Dedifferentiated amniotic fluid mesenchymal stem cell (primary cell): Measurements from ENCODE around the gene ASB11.
A peak's percentile ranks its signal among the peaks of the same experiment; 100 is the strongest.

Experiments
- DNase-seq: peaks from one replicate; pipeline ENCODE4 v3.0.0-alpha.2; 2016; ENCODE audit errors: extremely low spot score

The ASB11 gene

DNA sequence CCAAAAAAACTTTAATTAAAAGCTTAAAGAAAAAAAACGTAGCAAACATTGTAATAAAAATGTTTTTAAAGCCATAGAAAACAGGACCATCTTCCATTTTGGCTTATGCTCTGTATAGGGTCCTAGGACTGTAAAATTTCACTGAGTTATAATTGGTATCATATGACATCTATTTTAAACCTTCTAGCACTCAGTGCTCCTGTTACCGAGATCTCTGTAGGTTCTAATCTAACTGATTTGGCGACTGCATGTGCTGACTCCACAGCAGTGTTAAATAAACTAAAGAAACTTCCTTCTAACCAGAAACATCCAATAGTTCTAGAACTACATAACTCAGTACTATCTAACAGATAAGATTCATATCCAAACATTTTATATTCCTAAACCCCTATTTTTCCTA lies at the start of gene ASB11:
Gene ASB11, minus strand, starts transcription at position 132 of the 400 bp plus-strand sequence. Its CDS starts 35 bp downstream, at position 97.
- no peak for DNase-seq

DNA sequence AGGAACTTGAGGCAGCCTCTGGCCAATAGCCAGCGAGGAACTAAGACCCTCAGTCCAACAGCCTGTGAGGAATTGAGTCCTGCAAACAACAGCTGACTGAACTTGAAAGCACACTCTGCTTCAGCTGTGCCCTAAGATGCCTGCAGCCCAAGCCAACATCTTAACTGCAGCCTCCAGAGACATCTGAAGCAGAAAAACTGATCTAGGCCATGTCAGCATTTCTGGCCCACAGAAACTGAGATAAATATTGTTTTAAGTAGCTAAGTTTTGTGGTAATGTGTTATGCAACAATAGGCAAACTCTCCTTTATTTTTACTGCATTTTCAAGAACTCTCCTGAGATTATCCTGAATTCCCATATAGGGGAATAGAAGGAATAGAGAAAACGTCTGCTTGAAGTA lies 44.3 kb upstream of the ASB11 start:
- DNase-seq: no peak

DNA sequence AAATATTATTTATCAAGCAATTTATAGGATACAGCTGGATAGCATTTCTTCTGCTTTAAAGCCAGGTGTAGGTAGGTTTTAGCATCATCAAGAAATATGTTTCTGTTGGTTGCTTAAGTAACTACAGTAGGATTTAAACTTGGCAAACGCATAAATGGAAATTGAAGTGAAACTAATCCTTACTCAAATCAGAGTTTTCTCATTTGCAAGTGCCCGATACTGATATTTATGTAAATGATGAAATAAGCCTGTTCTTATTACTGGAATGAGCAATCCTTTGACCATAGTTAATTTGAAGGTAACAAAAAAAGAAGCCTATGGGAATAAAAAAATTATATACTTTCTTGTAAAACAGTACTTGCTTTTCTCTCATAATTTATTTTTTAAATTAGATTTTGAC lies 43.1 kb upstream of the ASB11 start:
- no peak for DNase-seq

- DNase-seq: peak; percentile 52
Observed at GRCh38 chrX:15356444-15356843, 41.0 kb upstream of the ASB11 start.

- no peak for DNase-seq
Observed at GRCh38 chrX:15350329-15350996, 35.0 kb upstream of the ASB11 start.

DNA sequence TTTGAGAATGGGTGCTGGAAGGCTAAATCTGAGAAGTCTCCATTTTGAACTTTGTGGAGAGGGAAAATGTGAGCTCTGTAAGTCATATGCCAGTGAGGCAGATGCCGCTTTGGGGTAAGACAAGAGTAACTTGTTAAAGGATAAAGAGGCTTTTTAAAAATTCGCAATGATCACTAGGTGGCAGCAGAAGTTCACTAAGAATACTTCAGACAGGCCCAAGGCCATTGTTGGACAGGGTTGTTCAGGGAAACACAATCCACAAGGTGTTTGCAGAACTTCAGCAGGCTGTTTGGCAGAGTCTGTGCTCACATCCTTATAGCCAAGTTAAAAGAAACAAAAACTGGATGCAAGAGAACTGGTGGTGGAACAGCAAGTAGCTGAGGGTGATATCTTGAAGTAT lies 33.6 kb upstream of the ASB11 start:
- peak; percentile 77 for DNase-seq

- no peak for DNase-seq
Observed at GRCh38 chrX:15345976-15346375, 30.5 kb upstream of the ASB11 start.

GRCh38 chrX:15344106-15344505 lies 28.7 kb upstream of the ASB11 start:
- DNase-seq: no peak

DNA sequence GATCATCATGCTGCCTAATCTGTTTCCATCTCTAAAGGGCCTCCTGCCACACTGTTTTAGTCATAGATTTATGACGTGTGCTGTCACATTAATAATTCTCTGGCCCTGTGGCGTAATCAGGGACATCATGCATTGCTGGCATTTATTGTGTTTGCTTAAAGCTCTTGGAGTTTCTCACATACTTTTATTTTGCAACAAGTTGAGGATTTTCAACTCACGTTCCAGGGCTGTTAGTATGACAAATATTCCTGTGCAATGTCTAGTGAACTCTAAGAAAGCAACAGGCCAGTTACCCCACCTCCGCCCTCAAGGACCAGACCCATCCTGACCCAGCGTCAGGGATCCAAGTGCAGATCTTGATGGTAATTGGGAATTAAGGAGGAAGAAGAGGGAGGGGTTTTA lies 27.6 kb upstream of the ASB11 start:
- DNase-seq: no peak

- no peak for DNase-seq
Observed at GRCh38 chrX:15340867-15341266, 25.4 kb upstream of the ASB11 start.

- DNase-seq: peak; percentile 51
Observed at GRCh38 chrX:15336023-15336413, 20.6 kb upstream of the ASB11 start.

GRCh38 chrX:15335135-15336022 lies 19.9 kb upstream of the ASB11 start, which contains the start of gene PIGA:
Gene PIGA, minus strand, starts transcription at chrX:15335523. Its CDS starts 3,593 bp downstream, at chrX:15331930.
- peak; percentile 94 for DNase-seq

GRCh38 chrX:15334561-15334960 lies 19.1 kb upstream of the ASB11 start:
- DNase-seq: no peak

- no peak for DNase-seq
Observed at GRCh38 chrX:15328821-15329220, 13.4 kb upstream of the ASB11 start.

GRCh38 chrX:15328131-15328530 lies 12.7 kb upstream of the ASB11 start:
- no peak for DNase-seq

- DNase-seq: no peak
Observed at GRCh38 chrX:15322472-15322871, 7.0 kb upstream of the ASB11 start.

- no peak for DNase-seq
Observed at GRCh38 chrX:15322072-15322471, 6.6 kb upstream of the ASB11 start.

DNA sequence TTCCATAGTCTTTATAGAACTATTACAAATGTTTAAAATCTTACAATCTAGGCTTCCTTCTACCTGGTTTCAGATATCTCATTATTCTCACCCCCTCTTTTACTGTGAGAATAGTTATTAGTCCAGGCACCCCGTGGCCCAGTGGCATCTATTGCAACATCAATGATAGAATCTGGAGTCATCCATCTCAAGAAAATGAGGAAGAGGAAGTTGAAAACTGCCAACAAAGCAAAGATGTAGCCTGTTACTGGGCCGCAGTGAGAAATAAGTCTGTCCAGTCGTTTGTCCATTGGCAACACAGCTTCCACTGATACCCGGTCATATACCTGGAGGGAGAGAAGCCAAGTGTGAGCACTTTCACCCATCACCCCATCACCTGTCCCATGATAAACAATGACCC lies 6.0 kb upstream of the ASB11 start:
- no peak for DNase-seq

DNA sequence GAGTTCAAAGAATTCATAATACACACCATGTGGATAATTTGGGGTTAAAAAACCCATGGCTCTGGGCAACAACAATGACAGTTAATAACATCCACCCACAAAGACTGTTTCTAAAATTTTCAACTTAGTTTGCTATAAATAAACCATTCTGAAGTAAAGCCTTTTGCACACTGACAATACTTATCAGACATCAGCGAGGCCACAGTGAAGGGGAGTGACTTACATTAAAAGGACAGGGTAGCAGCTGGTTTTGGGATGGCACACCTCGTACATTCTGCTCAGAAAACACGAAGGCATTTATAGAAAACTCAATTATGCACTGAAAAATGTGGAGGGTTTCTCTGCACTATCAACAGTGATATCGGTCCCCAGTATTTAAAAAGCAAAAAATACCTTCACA lies 4.9 kb upstream of the ASB11 start:
- no peak for DNase-seq

DNA sequence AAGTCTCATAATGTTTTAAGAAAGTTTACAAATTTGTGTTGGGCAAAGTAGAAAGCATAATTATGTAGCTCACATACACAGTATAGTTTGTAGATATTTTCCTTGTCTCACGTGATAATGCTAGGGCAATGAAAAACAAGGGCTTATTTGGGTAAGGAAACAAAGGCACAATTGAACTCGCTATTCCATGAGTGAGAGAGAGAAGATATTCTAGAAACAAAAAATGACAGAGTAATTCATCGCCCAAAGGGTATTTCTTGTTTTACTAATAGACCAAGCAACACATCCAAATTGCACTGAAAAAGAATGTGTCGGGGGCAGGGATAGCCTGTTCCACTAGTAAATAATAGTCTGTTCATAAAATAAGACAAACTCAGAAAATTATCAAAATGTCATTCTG lies 3.6 kb upstream of the ASB11 start:
- DNase-seq: no peak

DNA sequence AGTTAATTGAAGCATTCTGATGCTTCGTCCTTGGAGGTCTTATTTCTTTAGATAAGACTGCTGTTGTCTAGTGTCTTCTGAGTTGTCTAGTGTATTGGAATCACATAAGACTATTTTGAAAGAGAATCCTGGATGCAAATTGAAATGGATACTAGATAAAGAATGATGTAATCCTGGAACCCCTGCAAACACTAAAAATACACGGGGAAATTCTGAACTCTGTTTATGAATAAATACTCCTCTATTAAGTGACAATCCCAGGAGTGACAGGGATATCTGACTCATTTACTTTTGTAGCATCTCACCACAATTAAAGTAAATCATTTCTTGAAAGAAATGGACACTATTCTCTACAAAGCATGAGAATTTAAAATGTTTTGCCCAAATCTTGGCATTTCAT lies 968 bp downstream of the ASB11 start:
- no peak for DNase-seq

GRCh38 chrX:15311119-15311518 lies 4.3 kb downstream of the ASB11 start:
- no peak for DNase-seq

GRCh38 chrX:15310117-15310516 lies 5.3 kb downstream of the ASB11 start:
- DNase-seq: peak; percentile 62
